Left lung (tissue), 10 donors: Measurements from ENCODE around the gene OR5P2. TPM values are rescaled to one million over a fixed set of nuclear protein-coding genes. Genes with fewer than 3 reads are reported as not detected.
"Not testable (repeated sequence)": the region's sequence is repeated elsewhere in the genome, so short reads cannot be mapped to it uniquely, and the experiment has no call there.

Experiments
- ATAC-seq: fragments of 200-7000 bp; cut with Tn5 transposase; one replicate; pipeline ENCODE4 v1.9.1; 2020; ENCODE audit warnings: moderate library complexity
- DNase-seq, 4 donors: peaks; one replicate each; pipeline ENCODE4 v3.0.0-alpha.2; 2013 to 2020
- H3K27ac ChIP-seq, 2 donors: fragments of 200-600 bp; sonication (generic) in 1 of 2; one replicate each; pipeline versions ENCODE4 v1.5.0 to v1.8.0; 2020 to 2021
- H3K27me3 ChIP-seq, 2 donors: fragments of 200-600 bp; sonication (generic) in 1 of 2; one replicate each; pipeline versions ENCODE4 v1.5.0 to v1.8.0; 2020 to 2021
- H3K36me3 ChIP-seq, 2 donors: fragments of 200-600 bp; sonication (generic) in 1 of 2; one replicate each; pipeline versions ENCODE4 v1.5.0 to v1.8.0; 2020 to 2021
- H3K4me1 ChIP-seq, 2 donors: fragments of 200-600 bp; one replicate each; pipeline ENCODE4 v1.8.0; 2021
- H3K4me3 ChIP-seq, 2 donors: fragments of 200-600 bp; sonication (generic) in 1 of 2; one replicate each; pipeline versions ENCODE4 v1.5.0 to v1.8.0; 2020 to 2021; ENCODE audit warnings: mild to moderate bottlenecking in 1 of 2
- H3K9me3 ChIP-seq, 2 donors: fragments of 200-600 bp; sonication (generic) in 1 of 2; one replicate each; pipeline versions ENCODE4 v1.5.0 to v1.8.0; 2020 to 2021
- intact Hi-C, 2 donors: fragments of 100-400 bp; cut with DNase I; formaldehyde crosslinking; loops; one replicate each; pipeline versions ENCODE4 v1.11.2 to v1.14.2; 2022
- polyA plus RNA-seq, 6 donors: library from polyadenylated mRNA; unstranded; fragments of 120-200 nt; gene quantifications; one replicate each; pipeline ENCODE4 v1.2.1, GENCODE V29; 2013; ENCODE audit not compliant: insufficient read length in 6 of 6
- total RNA-seq, 2 donors: library from RNA; stranded (reverse); fragmentation: NEBNext Ultra II Directional; extraction: Animal tissue kit (Norgen Biotek cat#: 25700); gene quantifications; one replicate each; pipeline ENCODE4 v1.2.1, GENCODE V29; 2021
- TF ChIP-seq, protein P1 (sequence below), 2 donors: fragments of 200-600 bp; sonication (generic) in 1 of 2; IDR thresholded peaks; one replicate each; pipeline versions ENCODE4 v1.5.0 to v1.8.0; 2021; ENCODE audit warnings: antibody characterized with exemption in 2 of 2
- donor health status: DM: no; HTN: yes; CAD: no.
- donor health status: DM: no; HTN: no; CAD: no.

OR5P2 gene
- total and polyA plus RNA-seq, 8 donors: 0.15 to 2.3 (median 0.26) TPM; not detected in 1

GRCh38 chr11:7833527-7833926, 36.8 kb upstream of the OR5P2 start:
- H3K36me3 ChIP-seq: no peaks in the 10 kb centered on the region
- H3K9me3 ChIP-seq: no peaks in the 10 kb centered on the region
- H3K27ac ChIP-seq: no peak overlapping the region
- H3K4me1 ChIP-seq: no peaks in the 10 kb centered on the region
- intact Hi-C loops: no loop called here
- H3K27me3 ChIP-seq: no peaks in the 10 kb centered on the region
- no peak overlapping the region for H3K4me3 ChIP-seq
- TF ChIP-seq, protein P1, sequence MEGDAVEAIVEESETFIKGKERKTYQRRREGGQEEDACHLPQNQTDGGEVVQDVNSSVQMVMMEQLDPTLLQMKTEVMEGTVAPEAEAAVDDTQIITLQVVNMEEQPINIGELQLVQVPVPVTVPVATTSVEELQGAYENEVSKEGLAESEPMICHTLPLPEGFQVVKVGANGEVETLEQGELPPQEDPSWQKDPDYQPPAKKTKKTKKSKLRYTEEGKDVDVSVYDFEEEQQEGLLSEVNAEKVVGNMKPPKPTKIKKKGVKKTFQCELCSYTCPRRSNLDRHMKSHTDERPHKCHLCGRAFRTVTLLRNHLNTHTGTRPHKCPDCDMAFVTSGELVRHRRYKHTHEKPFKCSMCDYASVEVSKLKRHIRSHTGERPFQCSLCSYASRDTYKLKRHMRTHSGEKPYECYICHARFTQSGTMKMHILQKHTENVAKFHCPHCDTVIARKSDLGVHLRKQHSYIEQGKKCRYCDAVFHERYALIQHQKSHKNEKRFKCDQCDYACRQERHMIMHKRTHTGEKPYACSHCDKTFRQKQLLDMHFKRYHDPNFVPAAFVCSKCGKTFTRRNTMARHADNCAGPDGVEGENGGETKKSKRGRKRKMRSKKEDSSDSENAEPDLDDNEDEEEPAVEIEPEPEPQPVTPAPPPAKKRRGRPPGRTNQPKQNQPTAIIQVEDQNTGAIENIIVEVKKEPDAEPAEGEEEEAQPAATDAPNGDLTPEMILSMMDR (IDR thresholded peaks at IDR 0.05): no peak
- DNase-seq (no peak), ATAC-seq (no peak)

GRCh38 chr11:7830740-7831139, 34.0 kb upstream of the OR5P2 start, which contains the start of gene OR5P3:
Gene OR5P3 (minus strand): TSS chr11:7830840.
- Histone ChIP-seq H3K4me3 (no peak within 1 kb of the TSS), H3K27me3 (no peaks in the 10 kb centered on the region), H3K9me3 (no peaks in the 10 kb centered on the region), H3K36me3 (no peaks in the 10 kb centered on the region), H3K4me1 (no peaks in the 10 kb centered on the region), H3K27ac (no peak within 1 kb of the TSS)
- no peak for ATAC-seq
- DNase-seq: no peak
- intact Hi-C loops: no loop called here
- TF ChIP-seq, protein P1 (IDR thresholded peaks at IDR 0.05): no peak

- ATAC-seq (no peak), DNase-seq (no peak)
- H3K4me3 ChIP-seq: no peak overlapping the region
- no peak overlapping the region for H3K27ac ChIP-seq
- intact Hi-C loops: no loop called here
- H3K9me3 ChIP-seq: no peaks in the 10 kb centered on the region
- no peaks in the 10 kb centered on the region for H3K27me3 ChIP-seq
- no peaks in the 10 kb centered on the region for H3K36me3 ChIP-seq
- TF ChIP-seq, protein P1 (IDR thresholded peaks at IDR 0.05): no peak
- no peaks in the 10 kb centered on the region for H3K4me1 ChIP-seq
Measured at GRCh38 chr11:7826324-7826723, 29.6 kb upstream of the OR5P2 start.

- H3K4me1 ChIP-seq, H3K27ac ChIP-seq, H3K4me3 ChIP-seq, H3K27me3 ChIP-seq, DNase-seq, ATAC-seq, H3K36me3 ChIP-seq, intact Hi-C loops: not testable (repeated sequence)
- peaks cover 0 to 33% of the 10 kb centered on the region in 2 donors for H3K9me3 ChIP-seq
Measured at GRCh38 chr11:7820417-7820816, 23.7 kb upstream of the OR5P2 start.

DNA sequence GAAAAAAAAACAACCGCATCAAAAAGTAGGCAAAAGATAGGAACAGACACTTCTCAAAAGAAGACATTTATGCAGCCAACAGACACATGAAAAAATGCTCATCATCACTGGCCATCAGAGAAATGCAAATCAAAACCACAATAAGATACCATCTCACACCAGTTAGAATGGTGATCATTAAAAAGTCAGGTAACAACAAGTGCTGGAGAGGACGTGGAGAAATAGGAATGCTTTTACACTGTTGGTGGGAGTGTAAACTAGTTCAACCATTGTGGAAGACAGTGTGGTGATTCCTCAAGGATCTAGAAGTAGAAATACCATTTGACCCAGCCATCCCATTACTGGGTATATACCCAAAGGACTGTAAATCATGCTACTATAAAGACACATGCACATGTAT, 18.2 kb upstream of the OR5P2 start:
- ATAC-seq, H3K4me1 ChIP-seq, DNase-seq, intact Hi-C loops, H3K36me3 ChIP-seq, H3K27me3 ChIP-seq, H3K27ac ChIP-seq, H3K4me3 ChIP-seq: not testable (repeated sequence)
- H3K9me3 ChIP-seq: peaks cover 0 to 40% of the 10 kb centered on the region in 2 donors

DNA sequence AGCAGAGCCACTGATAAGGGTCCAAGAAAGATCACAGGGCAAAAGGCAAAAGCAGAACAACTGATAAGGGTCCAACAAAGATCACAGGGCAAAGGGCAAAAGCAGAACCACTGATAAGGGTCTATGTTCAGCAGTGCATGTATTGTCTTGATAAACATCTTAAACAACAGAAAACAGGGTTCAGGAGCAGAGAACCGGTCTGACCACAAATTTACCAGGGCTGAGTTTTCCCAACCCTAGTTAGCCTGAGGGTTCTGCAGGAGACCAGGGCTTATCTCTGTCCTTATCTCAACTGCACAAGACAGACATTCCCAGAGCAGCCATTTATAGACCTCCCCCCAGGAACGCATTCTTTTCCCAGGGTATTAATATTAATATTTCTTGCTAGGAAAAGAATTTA, 13.6 kb upstream of the OR5P2 start:
- not testable (repeated sequence) for H3K36me3 ChIP-seq, H3K27ac ChIP-seq, H3K4me1 ChIP-seq

GRCh38 chr11:7793233-7793632, 3.5 kb downstream of the OR5P2 start:
- Histone ChIP-seq H3K27ac (no peak overlapping the region), H3K36me3 (no peaks in the 10 kb centered on the region), H3K4me3 (no peak overlapping the region), H3K9me3 (peaks cover 0 to 10% of the 10 kb centered on the region in 2 donors), H3K27me3 (no peaks in the 10 kb centered on the region), H3K4me1 (no peaks in the 10 kb centered on the region)
- intact Hi-C loops: no loop called here
- TF ChIP-seq, protein P1 (IDR thresholded peaks at IDR 0.05): no peak
- ATAC-seq (no peak), DNase-seq (no peak)

More for the DNA sequence above, 13.6 kb upstream of the OR5P2 start:
- ATAC-seq, DNase-seq, H3K27me3 ChIP-seq, H3K4me3 ChIP-seq, intact Hi-C loops: not testable (repeated sequence)
- peaks cover 0 to 56% of the 10 kb centered on the region in 2 donors for H3K9me3 ChIP-seq
